Ureter (tissue), 1 donor: ENCODE results near the gene LAMP1. TPM values are rescaled to one million over a fixed set of nuclear protein-coding genes. Genes with fewer than 3 reads are reported as not detected.
A peak's percentile ranks its signal among the peaks of the same experiment; 100 is the strongest.
"Not testable (repeated sequence)": the region's sequence is repeated elsewhere in the genome, so short reads cannot be mapped to it uniquely, and the experiment has no call there.

Experiments
- DNase-seq: peaks from one replicate; pipeline ENCODE4 v3.0.0-alpha.2; 2020; ENCODE audit warnings: low spot score
- total RNA-seq: library from RNA; stranded (reverse); gene quantifications from one replicate; pipeline ENCODE4 v1.2.4, GENCODE V29; 2023
- donor health status: DM: yes; HTN: yes; CAD: no.

LAMP1 gene
- 223 TPM for total RNA-seq

- peak; percentile 98 for DNase-seq
Measured at GRCh38 chr13:113296823-113297369, at the start of gene LAMP1. Gene LAMP1, plus strand, starts transcription at chr13:113297239. Its CDS starts 196 bp downstream, at chr13:113297435.

DNA sequence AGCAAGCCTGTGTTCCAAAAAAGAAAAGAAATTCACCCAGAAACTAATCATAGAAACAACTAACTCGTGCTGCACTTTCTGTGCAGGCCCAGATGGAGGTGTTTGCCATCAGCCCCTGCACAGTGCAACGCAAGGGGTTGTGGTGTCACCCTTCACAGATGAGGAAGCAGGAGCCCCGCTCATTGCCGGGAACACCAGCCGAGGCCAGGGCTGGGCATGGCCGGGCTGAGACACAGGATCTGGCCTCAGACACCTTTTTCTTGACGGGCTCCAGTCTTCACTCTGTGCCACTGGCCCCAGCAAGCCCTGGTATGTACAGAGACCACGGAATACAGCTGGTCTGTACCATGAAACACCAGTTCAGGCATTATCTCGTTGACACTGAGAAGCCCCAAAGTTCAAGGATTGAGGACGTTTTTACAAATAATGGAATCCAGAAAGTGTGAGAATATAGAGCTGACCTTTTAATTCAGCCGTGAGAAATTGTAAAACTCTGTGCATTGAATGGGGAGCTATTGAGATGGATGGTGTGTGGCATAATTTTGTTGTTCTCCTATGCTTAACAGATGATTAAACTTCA lies 44.4 kb upstream of the LAMP1 start:
- DNase-seq = no peak

- not testable (repeated sequence) for DNase-seq
Measured at GRCh38 chr13:113257908-113258307, 39.1 kb upstream of the LAMP1 start.

GRCh38 chr13:113258321-113259054 lies 38.6 kb upstream of the LAMP1 start:
- no peak for DNase-seq

- no peak for DNase-seq
Measured at GRCh38 chr13:113260996-113261395, 36.0 kb upstream of the LAMP1 start.

DNA sequence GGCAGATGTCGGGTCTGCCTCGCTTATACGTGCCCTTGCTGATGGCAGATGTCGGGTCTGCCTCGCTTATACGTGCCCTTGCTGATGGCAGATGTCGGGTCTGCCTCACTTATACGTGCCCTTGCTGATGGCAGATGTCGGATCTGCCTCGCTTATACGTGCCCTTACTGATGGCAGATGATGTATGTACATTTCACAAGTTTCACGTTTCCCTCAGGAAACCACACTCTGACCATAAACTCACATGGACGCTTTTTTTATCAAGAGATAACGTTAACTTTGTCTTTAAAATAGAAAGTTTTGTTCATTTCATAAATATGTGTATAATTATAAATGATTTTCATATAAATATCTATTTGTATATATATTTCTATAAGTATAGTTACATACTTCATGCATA lies 34.0 kb upstream of the LAMP1 start:
- not testable (repeated sequence) for DNase-seq

DNA sequence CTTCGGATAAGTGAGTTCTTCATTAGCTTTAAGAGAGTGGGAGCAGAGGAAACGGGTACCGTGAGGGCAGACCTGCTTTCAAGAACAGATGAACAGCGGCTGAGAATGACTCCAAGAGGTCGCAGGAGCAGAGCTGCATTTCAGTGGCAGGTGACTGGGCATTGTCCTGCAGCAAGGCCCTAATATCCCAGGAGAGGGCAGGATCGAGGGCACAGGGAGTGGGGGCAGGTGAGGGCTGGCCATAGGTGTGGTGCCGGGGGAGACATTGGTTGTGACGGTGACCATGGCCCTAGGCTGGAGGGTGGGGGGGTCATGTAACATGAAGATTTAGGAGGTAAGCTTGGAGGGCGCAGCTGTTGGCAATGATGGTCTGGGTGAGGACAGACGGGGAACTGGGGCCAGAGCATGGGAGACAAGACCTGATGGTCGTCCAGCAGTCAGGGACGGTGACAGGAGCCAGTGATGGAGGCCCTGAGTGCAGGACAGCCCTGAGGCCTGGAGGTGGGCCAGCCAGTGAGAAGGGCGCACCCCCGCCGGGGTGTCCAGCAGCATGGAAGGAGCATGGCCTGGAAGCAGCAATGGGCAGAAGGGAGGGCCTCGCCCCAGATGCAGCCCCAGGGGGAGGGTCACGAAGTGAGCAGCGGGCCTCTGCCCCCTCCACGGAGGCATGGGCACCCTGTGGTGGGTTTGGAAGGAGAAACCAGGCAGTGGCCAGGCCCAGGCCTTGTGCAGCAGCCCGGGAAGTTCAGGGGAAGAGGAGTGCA lies 29.2 kb upstream of the LAMP1 start:
- no peak for DNase-seq

DNA sequence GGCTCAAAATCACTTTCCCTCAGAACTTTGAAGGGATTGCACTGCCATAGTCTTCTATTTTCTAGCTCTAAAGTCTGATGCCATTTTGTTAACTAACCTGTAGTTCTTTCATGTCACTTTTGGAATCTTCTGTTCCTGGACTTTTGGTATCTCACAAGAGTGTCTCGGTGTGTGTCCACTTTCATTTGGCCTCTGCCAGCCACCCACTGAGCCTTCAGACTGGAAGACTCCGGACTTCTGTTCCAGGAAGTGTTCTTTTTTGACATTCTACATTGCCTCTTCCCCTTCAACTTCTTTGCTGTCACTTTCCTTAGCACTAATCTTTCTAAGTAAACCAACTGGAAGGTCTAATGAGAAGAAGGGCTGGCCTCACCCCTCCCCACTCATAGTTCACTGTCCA lies 25.0 kb upstream of the LAMP1 start:
- no peak for DNase-seq

GRCh38 chr13:113272701-113273181 lies 24.3 kb upstream of the LAMP1 start:
- no peak for DNase-seq

- no peak for DNase-seq
Measured at GRCh38 chr13:113273321-113273720, 23.7 kb upstream of the LAMP1 start.

- DNase-seq = no peak
Measured at GRCh38 chr13:113273851-113274590, 23.0 kb upstream of the LAMP1 start.

DNA sequence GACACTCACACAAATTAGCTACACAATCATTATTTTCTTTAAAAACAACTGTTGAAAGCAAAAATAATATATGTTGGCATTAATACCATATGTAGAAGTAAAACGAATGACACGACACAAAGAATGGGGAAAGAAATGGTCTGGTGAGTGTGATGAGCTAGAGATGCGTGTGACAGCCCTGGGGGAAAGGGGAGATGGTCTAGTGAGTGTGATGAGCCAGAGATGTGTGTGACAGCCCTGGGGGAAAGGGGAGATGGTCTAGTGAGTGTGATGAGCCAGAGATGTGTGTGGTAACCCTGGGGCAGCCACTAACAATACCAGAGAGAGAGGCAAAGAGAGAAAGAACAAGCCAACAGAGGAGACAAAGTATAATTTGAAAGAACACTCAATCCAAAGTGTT lies 22.3 kb upstream of the LAMP1 start:
- DNase-seq = no peak

DNA sequence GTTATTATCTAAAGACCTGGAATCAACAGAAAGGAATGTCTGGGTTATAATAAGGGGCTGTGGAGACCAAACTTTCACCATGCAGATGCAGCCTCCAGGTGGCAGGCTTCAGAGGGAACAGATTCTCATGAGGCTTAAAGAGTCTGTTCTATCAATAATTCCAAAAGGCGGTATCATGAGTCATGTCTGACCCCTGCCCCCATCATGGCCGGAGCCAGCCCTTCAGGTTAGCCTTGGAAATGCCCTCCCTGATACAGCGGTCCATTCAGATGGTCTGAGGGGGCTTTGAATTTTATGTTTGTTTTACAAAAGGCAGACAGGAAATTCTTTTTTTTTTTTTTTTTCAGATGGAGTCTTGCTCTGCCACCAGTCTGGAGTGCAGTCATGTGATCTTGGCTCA lies 21.7 kb upstream of the LAMP1 start:
- no peak for DNase-seq

DNA sequence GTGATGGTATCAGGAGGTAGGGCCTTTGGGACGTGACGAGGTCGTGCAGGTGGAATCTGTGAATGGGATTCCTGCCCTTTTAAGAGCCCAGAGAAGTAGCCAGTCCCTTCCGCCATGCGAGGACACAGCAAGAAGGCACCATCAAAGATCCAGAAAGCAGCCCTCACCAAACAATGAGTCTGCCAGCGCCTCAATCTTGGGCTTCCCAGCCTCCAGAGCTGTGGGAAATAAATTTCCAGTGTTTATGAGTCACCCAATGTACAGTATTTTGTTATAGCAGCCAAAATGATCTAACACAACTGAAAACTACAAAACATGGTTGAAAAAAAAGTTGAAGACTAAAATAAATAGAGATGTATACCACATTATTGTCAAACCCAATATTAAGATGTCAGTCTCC lies 16.9 kb upstream of the LAMP1 start:
- DNase-seq = no peak

DNA sequence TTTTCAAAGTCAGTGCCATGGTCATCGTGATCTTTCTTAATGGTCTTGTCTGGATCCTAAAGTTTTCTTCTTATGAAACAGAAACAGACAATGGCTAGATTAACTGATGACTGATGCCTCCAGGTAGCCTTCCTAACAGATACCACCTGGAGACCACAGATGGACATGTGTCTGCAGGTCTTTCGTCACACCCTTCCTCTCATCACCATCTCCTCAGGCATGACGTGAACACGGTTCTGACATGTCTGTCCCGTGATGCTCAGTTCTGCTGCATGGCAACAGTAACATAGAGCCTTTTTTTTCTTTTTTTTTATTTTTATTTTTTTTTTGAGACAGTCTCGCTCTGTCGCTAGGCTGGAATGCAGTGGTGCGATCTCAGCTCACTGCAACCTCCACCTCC lies 13.1 kb upstream of the LAMP1 start:
- DNase-seq = no peak

- no peak for DNase-seq
Measured at GRCh38 chr13:113288880-113289279, 8.2 kb upstream of the LAMP1 start.

GRCh38 chr13:113291129-113291528 lies 5.9 kb upstream of the LAMP1 start:
- no peak for DNase-seq

- DNase-seq = peak; percentile 59
Measured at GRCh38 chr13:113292021-113292862, 4.8 kb upstream of the LAMP1 start.

DNA sequence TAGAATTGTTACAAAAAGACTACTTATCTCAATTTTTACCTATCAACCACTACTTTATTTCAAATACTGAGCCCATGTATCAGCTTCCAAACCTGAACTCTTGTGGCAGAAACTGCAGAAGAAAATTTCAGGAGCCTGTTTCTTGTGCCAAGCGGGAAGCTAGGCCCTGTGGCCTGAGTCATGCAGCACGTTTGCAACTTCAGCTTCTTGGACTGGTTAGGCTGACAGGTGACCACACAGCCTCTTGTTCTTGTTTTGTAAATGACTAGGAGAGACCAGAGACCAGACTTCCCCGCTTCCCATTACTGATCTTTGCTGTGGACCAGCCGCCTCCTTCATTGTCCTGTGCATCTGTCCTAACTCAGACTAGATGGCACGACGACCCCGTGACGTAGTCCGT lies 3.4 kb upstream of the LAMP1 start:
- DNase-seq = no peak

DNA sequence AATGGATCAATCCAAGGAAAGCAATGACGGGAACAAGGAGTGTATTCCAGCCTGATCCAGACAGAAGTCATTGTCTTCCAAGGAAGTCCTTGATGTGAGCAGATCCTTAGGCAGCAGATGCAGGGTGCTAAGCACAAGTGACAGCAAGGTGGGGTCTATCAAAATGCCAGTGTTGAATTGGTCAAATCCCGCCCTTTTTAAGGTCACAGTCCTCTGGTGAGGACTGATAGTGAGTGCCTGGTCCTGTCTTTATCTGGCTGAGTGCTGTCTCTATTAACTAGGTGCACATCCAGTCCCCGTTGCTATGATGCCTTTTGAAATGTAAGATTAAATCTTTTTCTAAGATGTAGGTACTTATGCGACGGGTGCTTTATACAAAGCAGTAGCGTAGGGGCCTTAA lies 1.3 kb upstream of the LAMP1 start:
- DNase-seq = no peak
